Activated naive CD4-positive, alpha-beta T cell treated with anti-CD3 and anti-CD28 coated beads, Interleukin-2, amount 50 U/mL, for 16 hours (primary cell): ENCODE results near the gene ANKLE1.
"Not testable (repeated sequence)": the region's sequence is repeated elsewhere in the genome, so short reads cannot be mapped to it uniquely, and the experiment has no call there.

Source experiments
- DNase-seq: peaks from one replicate; pipeline ENCODE4 v3.0.0-alpha.2; 2020

Gene ANKLE1

DNA sequence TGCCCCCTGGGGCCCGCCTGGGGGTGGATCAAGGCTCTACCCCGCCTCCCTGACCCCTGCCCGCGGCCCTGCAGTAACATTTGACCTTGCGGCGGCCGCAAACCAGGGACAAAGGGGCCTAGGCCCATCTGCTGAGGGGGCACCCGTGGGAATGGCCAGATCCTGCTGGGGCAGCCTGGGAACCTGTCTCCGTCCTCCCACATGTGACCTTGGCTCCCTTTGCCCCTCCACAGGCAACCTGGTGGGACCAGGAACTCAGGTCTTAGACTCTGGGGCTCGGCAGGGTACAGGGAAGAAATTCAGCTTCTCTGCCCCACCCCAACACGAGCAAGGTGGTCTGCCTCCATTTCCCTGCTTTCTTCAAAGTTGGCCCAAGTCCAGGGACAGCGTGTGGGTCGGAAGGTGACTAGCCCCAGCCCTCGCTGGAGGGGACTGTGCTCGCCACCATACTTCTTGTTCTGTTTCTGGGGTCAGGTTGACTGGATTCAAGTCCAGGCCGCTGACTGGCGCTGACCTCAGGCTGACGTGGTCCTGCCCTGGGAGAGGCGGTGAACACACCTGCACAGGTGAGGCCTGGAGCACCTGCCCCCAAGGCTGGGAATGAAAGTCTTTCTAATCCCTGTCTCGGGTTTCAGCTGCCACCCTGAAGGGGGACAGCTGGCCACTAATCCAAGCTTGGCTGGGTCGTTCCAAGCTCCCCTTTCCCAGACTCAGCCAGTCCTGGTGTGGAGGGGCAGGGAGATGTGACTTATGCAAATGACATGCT is 33.5 kb upstream of the ANKLE1 start:
- DNase-seq = no peak

GRCh38 chr19:17249887-17250548 is 31.7 kb upstream of the ANKLE1 start:
- no peak for DNase-seq

DNA sequence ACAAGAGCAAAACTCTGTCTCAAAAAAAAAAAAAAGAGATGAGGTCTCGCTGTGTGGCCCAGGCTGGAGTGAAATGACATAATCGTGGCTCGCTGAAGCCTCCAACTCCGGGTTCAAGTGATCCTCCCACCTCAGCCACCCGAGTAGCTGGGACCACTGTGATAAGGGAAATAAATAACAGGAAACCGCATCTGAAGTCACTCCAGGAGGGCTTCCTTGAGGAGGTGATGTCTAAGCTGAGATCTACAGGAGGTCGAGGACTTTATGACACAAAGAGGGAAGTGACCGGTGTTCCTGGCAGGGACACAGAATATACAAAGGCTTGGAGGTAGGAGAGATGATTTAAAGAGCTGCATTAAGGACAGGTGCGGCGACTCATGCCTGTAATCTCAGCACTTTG is 27.1 kb upstream of the ANKLE1 start:
- DNase-seq = no peak

- DNase-seq = no peak
Measured at GRCh38 chr19:17255150-17255621, 26.5 kb upstream of the ANKLE1 start.

- no peak for DNase-seq
Measured at GRCh38 chr19:17256130-17256529, 25.6 kb upstream of the ANKLE1 start.

GRCh38 chr19:17259118-17259780 is 22.5 kb upstream of the ANKLE1 start:
- no peak for DNase-seq

DNA sequence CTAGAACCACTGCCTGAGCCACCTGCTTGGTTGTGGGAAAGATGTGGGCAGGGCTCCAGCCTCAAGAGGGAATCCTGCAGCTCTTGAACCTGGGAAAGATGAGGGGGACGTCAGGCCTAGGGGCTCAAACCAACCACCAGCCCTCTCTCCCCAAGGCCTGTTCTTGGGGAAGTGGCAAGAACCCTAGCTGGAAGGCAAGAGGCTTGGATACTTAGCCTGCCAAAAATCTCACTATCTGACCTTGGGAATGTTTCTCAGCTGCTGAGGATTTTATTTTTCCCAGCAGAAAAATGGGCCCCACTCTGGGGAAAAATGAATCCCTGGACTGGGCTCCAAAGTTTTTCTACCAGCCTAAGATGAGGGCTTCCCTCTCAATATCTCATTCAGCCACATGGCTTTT is 21.8 kb upstream of the ANKLE1 start:
- DNase-seq = no peak

- DNase-seq = peak; percentile 90
Measured at GRCh38 chr19:17260842-17261325, 20.8 kb upstream of the ANKLE1 start.

DNA sequence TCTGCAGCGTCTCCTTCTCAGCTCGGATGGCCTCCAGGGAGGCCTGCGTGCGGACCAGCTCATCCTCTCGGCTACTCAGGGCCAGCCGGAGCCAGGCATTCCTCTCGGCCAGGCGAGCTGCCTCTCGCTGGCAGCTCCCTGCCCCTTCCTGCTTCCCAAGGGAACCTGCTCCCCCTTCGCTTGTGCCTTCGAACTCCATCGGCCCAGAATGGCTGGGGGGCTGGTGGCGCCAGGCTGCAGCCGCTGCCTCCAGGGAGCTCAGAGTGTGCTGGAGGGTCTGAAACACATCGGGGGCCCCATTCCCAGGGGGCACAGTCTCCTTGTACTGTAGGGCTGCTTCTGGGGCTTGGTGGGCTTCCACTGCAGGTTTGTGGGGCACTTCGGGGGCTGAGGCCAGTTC is 19.1 kb upstream of the ANKLE1 start:
- no peak for DNase-seq

GRCh38 chr19:17263712-17264640 is 17.7 kb upstream of the ANKLE1 start:
- DNase-seq = no peak

GRCh38 chr19:17264641-17264979 is 17.1 kb upstream of the ANKLE1 start, which contains the start of gene USHBP1:
TSS of gene USHBP1 (minus strand) at chr19:17264745. CDS start at chr19:17264299, 446 bp downstream.
- no peak for DNase-seq

DNA sequence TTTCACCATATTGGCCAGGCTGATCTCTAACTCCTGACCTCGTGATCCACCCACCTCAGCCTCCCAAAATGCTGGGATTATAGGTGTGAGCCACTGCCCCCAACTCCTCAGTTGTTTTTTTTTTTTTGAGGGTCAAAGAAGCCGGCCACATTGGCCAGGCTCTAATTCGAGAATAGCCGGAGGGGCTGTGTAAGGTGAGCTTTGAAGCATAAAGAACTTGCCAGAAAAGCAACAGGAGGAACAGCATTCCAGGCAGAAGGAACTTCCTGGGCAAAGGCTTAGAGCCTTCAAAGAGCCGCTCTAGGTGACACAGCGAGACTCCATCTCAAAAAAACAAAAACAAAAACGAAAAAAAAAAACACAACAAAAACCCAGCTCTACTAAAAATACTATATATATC is 15.7 kb upstream of the ANKLE1 start:
- DNase-seq = no peak

DNA sequence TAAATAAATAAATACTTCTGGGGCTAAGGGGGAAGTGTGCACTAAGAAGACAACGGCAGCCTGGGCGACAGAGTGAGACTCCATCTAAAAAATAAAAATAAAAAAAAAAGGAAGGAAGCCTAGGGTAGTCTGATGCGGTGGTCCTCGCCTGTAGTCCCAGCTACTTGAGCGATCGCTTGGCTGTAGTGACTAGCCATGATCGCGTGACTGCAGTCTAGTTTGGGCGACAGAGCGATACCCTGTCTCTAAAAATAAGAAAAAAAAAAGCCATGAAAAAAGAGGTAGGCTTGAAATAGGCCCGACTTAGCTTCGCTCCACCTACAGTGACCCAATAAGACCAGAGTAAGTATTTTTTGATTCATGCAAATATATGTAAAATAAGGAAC is 15.1 kb upstream of the ANKLE1 start:
- DNase-seq = no peak

DNA sequence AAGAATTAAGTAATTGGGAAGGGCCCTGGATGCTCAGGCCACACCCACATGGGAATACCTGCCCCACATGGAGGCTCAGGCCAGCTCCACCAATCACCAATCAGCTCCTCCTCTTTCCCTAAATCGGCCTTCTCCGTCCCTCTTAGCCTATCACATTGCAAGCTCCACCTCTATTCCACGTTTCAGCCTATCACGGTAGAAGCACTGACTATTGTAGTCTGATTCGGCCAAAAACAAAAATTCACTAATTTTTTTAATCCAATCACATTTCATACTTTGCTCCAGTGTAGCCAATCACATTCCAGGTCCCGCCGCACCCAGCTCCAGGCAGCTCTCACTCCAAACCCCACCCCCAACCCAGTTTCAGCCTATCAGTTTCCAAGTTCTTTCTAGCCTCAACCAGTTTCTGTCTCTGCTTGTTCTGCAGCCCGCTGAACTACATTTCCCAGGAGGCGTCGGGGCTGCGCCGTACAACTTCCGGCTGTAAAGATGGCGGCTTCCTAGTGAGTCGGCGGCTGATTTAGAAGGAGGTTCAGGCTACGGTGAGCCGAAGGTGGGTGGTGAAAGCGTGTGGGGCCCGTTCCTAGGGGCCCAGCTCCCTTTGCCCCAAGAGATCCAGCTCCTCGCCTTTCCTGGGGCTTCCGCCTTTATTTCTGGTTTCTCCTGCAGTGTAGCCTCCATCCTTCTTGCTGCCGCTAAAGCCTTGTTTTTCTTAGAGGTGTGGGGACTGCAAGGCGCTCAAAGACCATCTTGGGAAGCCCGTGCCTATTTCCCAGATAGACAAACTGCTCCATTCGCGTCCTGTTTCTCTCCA is 14.5 kb upstream of the ANKLE1 start, which contains the start of gene BABAM1:
Gene BABAM1, plus strand, starts transcription at position 469 of the 814 bp plus-strand sequence. CDS start 1,364 bp downstream, outside the sequence.
- peak; percentile 95 for DNase-seq

- DNase-seq = no peak
Measured at GRCh38 chr19:17268754-17269153, 12.9 kb upstream of the ANKLE1 start.

- DNase-seq = not testable (repeated sequence)
Measured at GRCh38 chr19:17274892-17275291, 6.8 kb upstream of the ANKLE1 start.

GRCh38 chr19:17275441-17276175 is 6.1 kb upstream of the ANKLE1 start:
- no peak for DNase-seq

- no peak for DNase-seq
Measured at GRCh38 chr19:17279436-17279835, 2.3 kb upstream of the ANKLE1 start.

DNA sequence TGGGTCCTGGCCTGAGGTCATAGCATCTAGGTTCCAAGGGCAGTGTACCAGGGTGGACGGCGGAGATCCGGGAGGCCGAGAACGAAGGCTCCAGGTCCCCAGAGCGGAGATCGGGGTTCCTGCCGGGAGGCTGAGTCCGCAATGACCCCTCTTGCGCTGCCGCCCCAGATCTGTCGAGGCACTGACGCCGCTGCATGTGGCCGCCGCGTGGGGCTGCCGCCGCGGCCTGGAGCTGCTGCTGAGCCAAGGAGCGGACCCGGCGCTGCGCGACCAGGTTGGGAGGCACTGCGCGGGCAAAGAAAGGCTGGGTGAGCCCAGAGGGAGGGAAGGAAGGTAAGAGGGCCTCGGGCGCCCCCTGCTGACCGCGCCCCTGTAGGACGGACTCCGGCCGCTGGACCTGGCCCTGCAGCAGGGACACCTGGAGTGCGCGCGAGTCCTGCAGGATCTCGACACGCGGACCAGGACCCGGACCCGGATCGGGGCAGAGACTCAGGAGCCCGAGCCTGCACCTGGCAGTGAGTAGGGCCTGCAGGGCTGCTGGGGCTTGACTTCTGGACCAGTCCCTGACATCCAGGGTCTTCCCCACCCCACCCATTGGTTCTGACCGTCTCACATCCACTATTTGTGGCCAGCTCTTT is 906 bp downstream of the ANKLE1 start:
- DNase-seq = peak; percentile 81

DNA sequence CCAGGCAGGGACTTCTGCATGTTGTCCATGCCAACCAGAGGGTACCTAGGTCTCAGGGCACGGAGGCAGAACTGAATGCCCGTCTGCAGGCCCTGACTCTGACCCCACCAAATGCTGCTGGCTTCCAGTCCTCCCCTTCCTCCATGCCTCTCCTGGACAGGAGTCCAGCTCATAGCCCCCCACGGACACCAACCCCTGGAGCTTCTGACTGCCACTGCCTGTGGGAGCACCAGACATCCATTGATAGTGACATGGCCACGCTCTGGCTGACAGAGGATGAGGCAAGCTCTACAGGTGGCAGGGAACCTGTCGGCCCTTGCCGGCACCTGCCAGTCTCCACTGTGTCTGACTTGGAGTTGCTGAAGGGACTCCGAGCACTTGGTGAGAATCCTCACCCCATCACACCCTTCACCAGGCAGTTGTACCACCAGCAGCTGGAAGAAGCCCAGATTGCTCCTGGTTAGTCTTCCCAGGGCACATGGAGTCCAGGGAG is 1.8 kb downstream of the ANKLE1 start:
- DNase-seq = no peak
